WERI-Rb-1 (cell line): ENCODE results near the gene DEGS2.
"Not testable (repeated sequence)": the region's sequence is repeated elsewhere in the genome, so short reads cannot be mapped to it uniquely, and the experiment has no call there.

ENCODE experiments used
- DNase-seq: peaks from one replicate; pipeline ENCODE4 v3.0.0-alpha.2; 2020
- H3K27ac ChIP-seq: fragments of 250-450 bp; sonication (Bioruptor Pico); 2 replicates; pipeline ENCODE4 v1.5.1; 2020; ENCODE audit warnings: mild to moderate bottlenecking, moderate library complexity
- H3K27me3 ChIP-seq: fragments of 250-450 bp; sonication (Bioruptor Pico); 2 replicates; pipeline ENCODE4 v1.5.1; 2021; ENCODE audit warnings: mild to moderate bottlenecking, low read depth, moderate library complexity; ENCODE audit not compliant: insufficient read depth, severe bottlenecking
- H3K36me3 ChIP-seq: fragments of 250-450 bp; sonication (Bioruptor Pico); 2 replicates; pipeline ENCODE4 v1.5.1; 2020; ENCODE audit warnings: mild to moderate bottlenecking, moderate library complexity
- H3K4me3 ChIP-seq: 2 replicates; pipeline ENCODE4 v1.5.1; 2011; ENCODE audit warnings: low read depth, mild to moderate bottlenecking, control low read depth, low read length
- H3K9me3 ChIP-seq: fragments of 250-450 bp; sonication (Bioruptor Pico); 2 replicates; pipeline ENCODE4 v1.5.1; 2021; ENCODE audit warnings: mild to moderate bottlenecking, moderate library complexity; ENCODE audit not compliant: severe bottlenecking
- CTCF ChIP-seq: IDR thresholded peaks from 2 replicates; pipeline ENCODE4 v1.5.1; 2011; ENCODE audit warnings: low read depth, mild to moderate bottlenecking, control low read depth, inconsistent platforms, low read length

Gene DEGS2

GRCh38 chr14:100192250-100192671 lies 32.8 kb upstream of the DEGS2 start:
- peak; percentile 21 for DNase-seq
- no peaks in the 10 kb centered on the region for H3K9me3 ChIP-seq

GRCh38 chr14:100191584-100192249 lies 32.3 kb upstream of the DEGS2 start:
- H3K27ac ChIP-seq: no peak overlapping the region
- H3K36me3 ChIP-seq: no peaks in the 10 kb centered on the region
- no peaks in the 10 kb centered on the region for H3K9me3 ChIP-seq
- no peak overlapping the region for H3K4me3 ChIP-seq
- no peak for DNase-seq
- no peaks in the 10 kb centered on the region for H3K27me3 ChIP-seq
- TF ChIP-seq CTCF: no peak

More at GRCh38 chr14:100192250-100192671, 32.8 kb upstream of the DEGS2 start:
- TF ChIP-seq CTCF: no peak
- Histone ChIP-seq H3K4me3 (peak overlapping the region; percentile 38), H3K27me3 (no peaks in the 10 kb centered on the region), H3K27ac (peak overlapping the region; percentile 88), H3K36me3 (no peaks in the 10 kb centered on the region)

GRCh38 chr14:100190126-100190525 lies 30.7 kb upstream of the DEGS2 start:
- H3K9me3 ChIP-seq: no peaks in the 10 kb centered on the region

GRCh38 chr14:100188392-100189030 lies 29.1 kb upstream of the DEGS2 start:
- H3K4me3 ChIP-seq: no peak overlapping the region
- no peaks in the 10 kb centered on the region for H3K27me3 ChIP-seq
- no peak overlapping the region for H3K27ac ChIP-seq
- TF ChIP-seq CTCF: no peak
- no peak for DNase-seq
- no peaks in the 10 kb centered on the region for H3K9me3 ChIP-seq
- no peaks in the 10 kb centered on the region for H3K36me3 ChIP-seq

More at GRCh38 chr14:100190126-100190525, 30.7 kb upstream of the DEGS2 start:
- H3K4me3 ChIP-seq: no peak overlapping the region
- DNase-seq: no peak
- no peaks in the 10 kb centered on the region for H3K27me3 ChIP-seq
- no peaks in the 10 kb centered on the region for H3K36me3 ChIP-seq
- TF ChIP-seq CTCF: no peak
- no peak overlapping the region for H3K27ac ChIP-seq

GRCh38 chr14:100187247-100187833 lies 27.9 kb upstream of the DEGS2 start:
- no peak for TF ChIP-seq CTCF
- DNase-seq: no peak

GRCh38 chr14:100181876-100182551 lies 22.6 kb upstream of the DEGS2 start:
- not testable (repeated sequence) for H3K27me3 ChIP-seq, H3K4me3 ChIP-seq, DNase-seq, H3K36me3 ChIP-seq, H3K9me3 ChIP-seq, H3K27ac ChIP-seq

More at GRCh38 chr14:100187247-100187833, 27.9 kb upstream of the DEGS2 start:
- no peaks in the 10 kb centered on the region for H3K27me3 ChIP-seq
- H3K9me3 ChIP-seq: no peaks in the 10 kb centered on the region
- no peak overlapping the region for H3K4me3 ChIP-seq
- H3K36me3 ChIP-seq: no peaks in the 10 kb centered on the region
- H3K27ac ChIP-seq: no peak overlapping the region

GRCh38 chr14:100180671-100181070 lies 21.2 kb upstream of the DEGS2 start:
- not testable (repeated sequence) for H3K27me3 ChIP-seq, H3K27ac ChIP-seq, H3K9me3 ChIP-seq, H3K36me3 ChIP-seq, H3K4me3 ChIP-seq, DNase-seq
